ENCODE results near the gene ABI1.

ABI1 gene

GRCh38 chr10:26738301-26738911 lies 122.4 kb downstream of the ABI1 start:
- CTCF ChIA-PET: interaction anchor here (2.6 kb wide), 1 partner anchor 12 kb away, joined by 13 read pairs; no protein-coding TSS in a partner anchor
- POLR2A ChIA-PET: no interaction called here
- TF ChIP-seq CTCF (IDR thresholded peaks at IDR 0.05; ENCODE audit: insufficient read depth, low read length, missing control alignments): no peak
- no peak for DNase-seq (ENCODE audit: low read depth, low spot score)
- no peak overlapping the region for H3K4me3 ChIP-seq (ENCODE audit: low read depth, low read length)

- no peak for TF ChIP-seq CTCF (IDR thresholded peaks at IDR 0.05; ENCODE audit: insufficient read depth, low read length, missing control alignments)
- ChIA-PET POLR2A (no interaction called here), CTCF (no interaction called here)
- DNase-seq (ENCODE audit: low read depth, low spot score): no peak
- no peak overlapping the region for H3K4me3 ChIP-seq (ENCODE audit: low read depth, low read length)
Observed at GRCh38 chr10:26737730-26738129, 123.0 kb downstream of the ABI1 start.

- CTCF ChIA-PET: interaction anchor here (1.6 to 3.0 kb wide), 3 partner anchors 10 to 147 kb away, joined by 7 to 43 read pairs (median 8); partner anchors contain the start of gene ABI1
Observed at GRCh38 chr10:26735435-26735834, 125.3 kb downstream of the ABI1 start.

GRCh38 chr10:26733750-26734568 lies 126.8 kb downstream of the ABI1 start:
- no peak for TF ChIP-seq CTCF (IDR thresholded peaks at IDR 0.05; ENCODE audit: insufficient read depth, low read length, missing control alignments)
- ChIA-PET POLR2A (no interaction called here), CTCF (interaction anchor here (3.0 kb wide), 1 partner anchor 9 kb away, joined by 43 read pairs; no protein-coding TSS in a partner anchor)
- no peak overlapping the region for H3K4me3 ChIP-seq (ENCODE audit: low read depth, low read length)
- no peak for DNase-seq (ENCODE audit: low read depth, low spot score)

More at GRCh38 chr10:26735435-26735834, 125.3 kb downstream of the ABI1 start:
- DNase-seq (ENCODE audit: low read depth, low spot score): no peak
- POLR2A ChIA-PET: no interaction called here
- H3K4me3 ChIP-seq (ENCODE audit: low read depth, low read length): no peak overlapping the region
- TF ChIP-seq CTCF (IDR thresholded peaks at IDR 0.05; ENCODE audit: insufficient read depth, low read length, missing control alignments): no peak

- TF ChIP-seq CTCF (IDR thresholded peaks at IDR 0.05; ENCODE audit: insufficient read depth, low read length, missing control alignments): no peak
- no peak overlapping the region for H3K4me3 ChIP-seq (ENCODE audit: low read depth, low read length)
- ChIA-PET CTCF (interaction anchor here (0.8 to 10.3 kb wide), 3 partner anchors 18 to 151 kb away, joined by 3 to 361 read pairs (median 4); partner anchors contain the start of gene ABI1), POLR2A (no interaction called here)
- DNase-seq (ENCODE audit: low read depth, low spot score): no peak
Observed at GRCh38 chr10:26730552-26730951, 130.2 kb downstream of the ABI1 start.

GRCh38 chr10:26729395-26729794 lies 131.4 kb downstream of the ABI1 start:
- H3K4me3 ChIP-seq (ENCODE audit: low read depth, low read length): no peak overlapping the region
- no peak for DNase-seq (ENCODE audit: low read depth, low spot score)
- POLR2A ChIA-PET: no interaction called here
- CTCF ChIA-PET: interaction anchor here (1.3 to 10.3 kb wide), 4 partner anchors 10 to 152 kb away, joined by 4 to 361 read pairs (median 6); partner anchors contain the start of gene ABI1
- no peak for TF ChIP-seq CTCF (IDR thresholded peaks at IDR 0.05; ENCODE audit: insufficient read depth, low read length, missing control alignments)

All from AG04449 (cell line).